PC-9 (cell line): ENCODE measurements around the gene ROBO1.

Experiments
- CTCF ChIP-seq: fragments of 200-600 bp; sonication (generic); conservative IDR thresholded peaks from 2 replicates; pipeline ENCODE4 v1.6.1; 2017; ENCODE audit warnings: mixed run types, antibody characterized with exemption, mild to moderate bottlenecking, moderate library complexity
- EZH2 ChIP-seq: fragments of 200-600 bp; sonication (generic); IDR thresholded peaks from 2 replicates; pipeline ENCODE4 v1.8.0; 2017; ENCODE audit warnings: antibody characterized with exemption, low read depth

GRCh38 chr3:79317551-79318518 lies 450.0 kb downstream of the ROBO1 start:
- TF ChIP-seq CTCF (no peak), EZH2 (no peak)
